Immature natural killer cell (primary cell): Measurements from ENCODE around the gene HIPK2. TPM values are rescaled to one million over a fixed set of nuclear protein-coding genes. Genes with fewer than 3 reads are reported as not detected.

ENCODE experiments used
- DNase-seq, 3 donors: peaks; one replicate each; pipeline ENCODE4 v3.0.0; 2022; ENCODE audit warnings: mixed read lengths in 1 of 3
- H3K27ac Mint-ChIP-seq, 6 donors: one replicate each; pipeline ENCODE4 v1.8.0; 2020; ENCODE audit warnings: mixed read lengths in 6 of 6, mild to moderate bottlenecking in 5 of 6, inconsistent platforms in 4 of 6, moderate library complexity in 3 of 6
- H3K27me3 Mint-ChIP-seq, 3 donors: one replicate each; pipeline ENCODE4 v1.8.0; 2020 to 2021; ENCODE audit warnings: low read depth in 3 of 3, mild to moderate bottlenecking in 3 of 3, mixed read lengths in 3 of 3, moderate library complexity in 3 of 3, inconsistent platforms in 1 of 3
- H3K36me3 Mint-ChIP-seq, 3 donors: one replicate each; pipeline ENCODE4 v1.8.0; 2020; ENCODE audit warnings: mixed read lengths in 3 of 3, inconsistent platforms in 2 of 3, mild to moderate bottlenecking in 2 of 3
- H3K4me1 Mint-ChIP-seq, 2 donors: one replicate each; pipeline ENCODE4 v1.8.0; 2020; ENCODE audit warnings: inconsistent platforms in 2 of 2, mild to moderate bottlenecking in 2 of 2, mixed read lengths in 2 of 2, moderate library complexity in 1 of 2
- H3K4me3 Mint-ChIP-seq, 5 donors: one replicate each; pipeline ENCODE4 v1.8.0; 2020; ENCODE audit warnings: mild to moderate bottlenecking in 5 of 5, mixed read lengths in 5 of 5, inconsistent platforms in 3 of 5, moderate library complexity in 3 of 5
- H3K9me3 Mint-ChIP-seq, 6 donors: one replicate each; pipeline ENCODE4 v1.8.0; 2020; ENCODE audit warnings: mild to moderate bottlenecking in 6 of 6, mixed read lengths in 6 of 6, inconsistent platforms in 4 of 6, moderate library complexity in 3 of 6
- polyA plus RNA-seq, 3 donors: library from polyadenylated mRNA; unstranded; fragments of 300-500 nt; fragmentation: Illumina TruSeq; gene quantifications; one replicate each; pipeline ENCODE4 v1.2.3, GENCODE V29; 2021

Gene HIPK2
- polyA plus RNA-seq, 3 donors from 2014 or later, result 3.5 to 14.2 (median 3.7) TPM

DNA sequence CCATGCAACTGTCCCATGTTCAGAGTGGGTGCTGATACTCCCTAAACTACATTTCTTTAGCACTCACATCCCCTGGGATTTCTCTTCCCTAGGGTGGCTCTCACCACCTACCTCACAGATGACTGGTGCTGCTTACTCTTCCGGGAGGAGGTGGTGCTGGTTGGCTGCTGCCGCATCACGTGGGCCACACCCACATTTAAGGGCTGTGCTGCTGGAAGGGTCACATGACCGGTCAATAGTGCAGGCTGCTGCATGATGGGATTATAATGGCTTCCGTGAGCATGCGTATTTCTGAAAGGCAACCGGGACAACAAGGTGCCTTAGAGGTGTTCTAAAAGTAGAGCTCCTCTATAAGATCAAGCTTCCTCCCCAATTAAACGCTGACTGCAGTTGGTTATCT is 177.5 kb downstream of the HIPK2 start:
- no peak overlapping the region for H3K4me3 Mint-ChIP-seq
- H3K36me3 Mint-ChIP-seq, result peaks cover 10 to 48% (median 27%) of the 10 kb centered on the region in 3 donors
- no peaks in the 10 kb centered on the region for H3K4me1 Mint-ChIP-seq
- H3K9me3 Mint-ChIP-seq, result no peaks in the 10 kb centered on the region
- no peak for DNase-seq
- H3K27ac Mint-ChIP-seq, result peak overlapping the region in 2 of 6 donors; percentile 5 to 56
- peaks cover 0 to 2% (median 0%) of the 10 kb centered on the region in 3 donors for H3K27me3 Mint-ChIP-seq

DNA sequence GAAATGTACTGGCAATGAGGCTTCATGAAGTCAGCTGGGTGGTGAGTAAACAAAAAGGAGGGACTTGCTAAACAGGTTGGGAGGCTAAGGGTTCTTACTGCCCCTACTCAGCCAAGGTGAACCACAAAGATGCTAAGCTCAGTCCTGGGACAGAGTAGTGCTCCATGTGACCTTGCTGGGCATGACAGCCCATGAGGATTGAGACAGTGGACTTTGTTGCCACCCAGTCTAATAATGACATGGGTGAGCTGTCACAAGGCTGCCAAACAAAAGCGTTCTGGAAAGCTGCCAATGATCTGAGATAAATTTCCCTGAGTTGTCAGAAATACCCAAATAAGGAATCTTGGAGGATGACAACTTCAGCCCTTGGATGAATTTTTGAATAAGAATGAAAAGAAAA is 179.2 kb downstream of the HIPK2 start:
- no peak overlapping the region for H3K27ac Mint-ChIP-seq
- H3K27me3 Mint-ChIP-seq, result peaks cover 0 to 3% (median 2%) of the 10 kb centered on the region in 3 donors
- DNase-seq, result no peak
- peaks cover 4 to 56% (median 22%) of the 10 kb centered on the region in 3 donors for H3K36me3 Mint-ChIP-seq
- no peaks in the 10 kb centered on the region for H3K4me1 Mint-ChIP-seq
- no peak overlapping the region for H3K4me3 Mint-ChIP-seq
- peaks cover 0 to 3% (median 0%) of the 10 kb centered on the region in 6 donors for H3K9me3 Mint-ChIP-seq

DNA sequence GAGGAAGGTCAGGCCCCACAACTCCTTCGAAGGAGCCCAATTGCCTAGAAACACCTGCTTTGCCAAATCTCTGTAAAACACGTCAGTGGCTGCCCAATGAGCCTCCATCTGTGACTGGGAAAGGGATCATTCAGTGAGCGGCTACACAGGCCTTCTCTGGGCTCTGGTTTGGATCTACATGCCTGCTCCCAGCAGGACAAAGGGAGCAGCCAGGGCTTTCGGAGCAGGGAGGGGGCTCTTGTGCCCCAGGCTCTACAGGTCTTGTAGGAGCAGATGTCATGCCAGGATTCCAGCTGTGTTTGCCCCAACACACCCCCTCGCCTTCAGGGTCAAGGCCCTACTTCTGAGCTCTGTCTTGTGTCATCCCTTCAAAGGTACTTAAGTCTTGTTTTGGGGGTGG is 180.8 kb downstream of the HIPK2 start:
- peaks cover 4 to 65% (median 22%) of the 10 kb centered on the region in 3 donors for H3K36me3 Mint-ChIP-seq
- peaks cover 0 to 8% (median 2%) of the 10 kb centered on the region in 3 donors for H3K27me3 Mint-ChIP-seq
- H3K27ac Mint-ChIP-seq, result no peak overlapping the region
- no peak overlapping the region for H3K4me3 Mint-ChIP-seq
- no peaks in the 10 kb centered on the region for H3K4me1 Mint-ChIP-seq
- peaks cover 0 to 3% (median 0%) of the 10 kb centered on the region in 6 donors for H3K9me3 Mint-ChIP-seq
- no peak for DNase-seq

DNA sequence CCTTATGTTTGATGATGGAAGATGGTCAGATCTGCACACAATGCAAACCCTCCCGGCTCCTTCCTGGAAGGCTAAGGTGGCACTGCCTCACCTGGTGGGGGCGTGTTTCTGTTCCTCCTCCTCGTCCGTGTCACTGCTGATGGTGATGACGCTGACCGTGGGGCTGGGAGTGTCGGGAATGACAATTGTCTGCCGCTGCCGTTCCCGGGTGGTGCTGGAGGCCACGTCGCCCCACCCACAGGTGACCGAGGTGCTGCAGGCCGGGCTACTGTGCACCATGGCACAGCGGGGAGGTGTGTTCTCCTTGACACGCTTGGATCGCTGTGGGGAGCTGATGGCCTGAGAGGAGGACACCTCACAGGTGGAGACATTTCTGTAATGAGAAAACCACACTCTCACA is 181.2 kb downstream of the HIPK2 start:
- H3K9me3 Mint-ChIP-seq, result peaks cover 0 to 3% (median 0%) of the 10 kb centered on the region in 6 donors
- no peak for DNase-seq
- peaks cover 4 to 65% (median 22%) of the 10 kb centered on the region in 3 donors for H3K36me3 Mint-ChIP-seq
- no peak overlapping the region for H3K4me3 Mint-ChIP-seq
- H3K27me3 Mint-ChIP-seq, result peaks cover 0 to 8% (median 2%) of the 10 kb centered on the region in 3 donors
- H3K27ac Mint-ChIP-seq, result no peak overlapping the region
- no peaks in the 10 kb centered on the region for H3K4me1 Mint-ChIP-seq

DNA sequence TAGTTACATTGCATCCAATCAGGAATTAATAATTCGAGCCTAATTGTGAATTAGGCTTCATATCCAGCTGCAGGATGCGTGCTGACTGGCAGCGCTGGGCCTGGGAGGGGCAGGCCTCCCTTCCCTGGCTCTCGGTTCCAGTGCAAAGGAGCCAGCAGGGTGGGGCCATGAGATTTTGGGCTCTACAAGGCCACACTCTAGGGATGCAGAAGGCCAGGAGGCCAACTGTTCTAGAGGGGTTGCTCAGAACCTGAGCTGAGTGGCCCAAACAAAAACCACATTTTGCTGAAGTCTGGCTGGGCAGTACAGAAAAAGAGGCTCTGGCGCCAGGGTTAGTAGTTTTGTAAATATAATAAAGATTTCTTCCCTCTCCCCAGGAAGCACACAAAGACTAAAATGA is 182.0 kb downstream of the HIPK2 start:
- peaks cover 0 to 8% (median 3%) of the 10 kb centered on the region in 3 donors for H3K27me3 Mint-ChIP-seq
- H3K27ac Mint-ChIP-seq, result peak overlapping the region in 1 of 6 donors; percentile 30
- H3K9me3 Mint-ChIP-seq, result peaks cover 0 to 3% (median 0%) of the 10 kb centered on the region in 6 donors
- peaks cover 4 to 70% (median 22%) of the 10 kb centered on the region in 3 donors for H3K36me3 Mint-ChIP-seq
- no peak for DNase-seq
- H3K4me3 Mint-ChIP-seq, result no peak overlapping the region
- no peaks in the 10 kb centered on the region for H3K4me1 Mint-ChIP-seq

DNA sequence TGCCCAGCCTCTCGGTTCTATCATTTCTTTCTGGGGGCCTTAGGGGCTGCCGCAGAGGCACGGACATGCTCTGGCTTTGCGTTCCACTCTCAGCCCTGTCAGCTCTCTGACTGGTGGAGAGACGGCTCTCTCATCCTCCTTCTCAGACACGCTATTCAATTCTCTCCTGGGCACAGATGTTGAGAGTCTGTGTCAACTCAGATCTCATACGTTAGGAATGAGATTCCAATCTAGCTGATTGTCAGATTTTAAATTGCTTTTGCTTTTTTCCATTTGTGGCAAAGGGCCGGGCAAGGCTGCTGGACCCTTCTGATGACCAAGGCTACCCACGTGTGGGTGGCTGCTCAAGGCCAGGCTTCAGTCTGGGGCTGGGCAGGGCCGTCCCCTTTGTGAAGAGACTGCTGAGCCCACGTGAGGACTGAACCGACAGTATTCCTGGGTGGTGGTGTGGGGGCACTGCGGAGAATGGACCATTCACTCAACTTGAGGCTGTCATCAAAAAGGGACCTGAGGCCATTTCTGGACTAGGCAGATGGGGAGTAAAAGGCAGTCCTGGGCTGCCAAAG is 182.8 kb downstream of the HIPK2 start:
- Mint-ChIP-seq H3K36me3 (peaks cover 5 to 63% (median 24%) of the 10 kb centered on the region in 3 donors), H3K27me3 (peaks cover 0 to 8% (median 3%) of the 10 kb centered on the region in 3 donors), H3K4me1 (no peaks in the 10 kb centered on the region), H3K4me3 (no peak overlapping the region), H3K9me3 (peaks cover 0 to 3% (median 0%) of the 10 kb centered on the region in 6 donors), H3K27ac (peak overlapping the region in 2 of 6 donors; percentile 25 to 34)
- no peak for DNase-seq

DNA sequence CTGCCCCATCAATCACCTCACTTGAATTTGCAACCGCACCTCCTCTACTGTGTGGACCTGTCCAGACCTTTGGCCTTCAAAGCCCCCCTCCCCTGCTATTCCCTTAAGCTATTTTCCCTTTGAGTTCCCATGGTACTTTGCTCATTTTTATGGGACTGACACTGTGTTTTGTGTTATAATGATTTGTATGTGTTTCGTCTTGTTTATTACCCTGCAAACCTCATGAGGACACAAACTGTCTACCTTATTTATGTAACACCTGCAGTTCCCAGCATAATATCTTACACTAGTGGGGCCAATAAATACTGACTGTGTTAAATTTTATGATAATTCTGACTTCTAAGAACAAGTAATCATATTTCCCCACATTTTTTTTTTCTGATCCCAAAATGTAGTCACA is 183.7 kb downstream of the HIPK2 start:
- Mint-ChIP-seq H3K4me1 (no peaks in the 10 kb centered on the region), H3K36me3 (peaks cover 5 to 64% (median 19%) of the 10 kb centered on the region in 3 donors), H3K27ac (peak overlapping the region in 1 of 6 donors; percentile 31), H3K27me3 (peaks cover 0 to 8% (median 3%) of the 10 kb centered on the region in 3 donors), H3K4me3 (no peak overlapping the region), H3K9me3 (peaks cover 0 to 3% (median 0%) of the 10 kb centered on the region in 6 donors)
- DNase-seq, result no peak

DNA sequence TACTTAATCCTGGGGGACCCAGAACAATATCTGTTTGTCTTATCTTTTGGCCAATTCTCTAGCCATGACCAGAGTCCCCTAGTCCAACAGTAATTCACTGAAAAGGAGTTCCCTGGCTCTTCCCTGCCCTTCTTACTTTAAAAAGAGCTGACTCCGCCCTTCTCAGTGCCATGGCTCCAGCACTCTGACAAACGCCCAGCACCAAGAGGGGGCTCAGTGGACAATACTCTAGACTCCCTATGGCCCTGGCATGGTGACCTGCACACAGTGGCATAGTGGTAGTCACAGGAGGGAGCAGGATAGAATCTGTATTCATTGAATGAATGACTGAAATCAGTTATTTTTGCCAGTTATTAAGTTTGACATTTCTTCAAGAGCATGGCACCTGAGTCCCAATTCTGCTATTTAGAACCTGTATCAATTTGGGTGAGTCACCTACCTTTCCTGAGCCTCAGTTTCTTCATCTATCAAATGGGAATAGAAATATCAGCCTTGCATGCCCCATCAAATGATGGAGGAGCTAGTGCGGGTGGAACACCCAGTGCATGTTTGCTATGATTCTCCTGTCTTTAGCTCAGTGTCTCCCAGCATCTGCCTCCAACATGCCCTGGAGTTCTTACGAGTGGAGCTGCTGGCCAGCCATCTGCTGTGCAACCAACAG is 184.9 kb downstream of the HIPK2 start:
- Mint-ChIP-seq H3K4me1 (peaks cover 0 to 2% of the 10 kb centered on the region in 2 donors), H3K36me3 (peaks cover 4 to 63% (median 18%) of the 10 kb centered on the region in 3 donors), H3K27ac (no peak overlapping the region), H3K27me3 (peaks cover 0 to 8% (median 7%) of the 10 kb centered on the region in 3 donors), H3K4me3 (no peak overlapping the region), H3K9me3 (peaks cover 0 to 3% (median 0%) of the 10 kb centered on the region in 6 donors)
- no peak for DNase-seq

DNA sequence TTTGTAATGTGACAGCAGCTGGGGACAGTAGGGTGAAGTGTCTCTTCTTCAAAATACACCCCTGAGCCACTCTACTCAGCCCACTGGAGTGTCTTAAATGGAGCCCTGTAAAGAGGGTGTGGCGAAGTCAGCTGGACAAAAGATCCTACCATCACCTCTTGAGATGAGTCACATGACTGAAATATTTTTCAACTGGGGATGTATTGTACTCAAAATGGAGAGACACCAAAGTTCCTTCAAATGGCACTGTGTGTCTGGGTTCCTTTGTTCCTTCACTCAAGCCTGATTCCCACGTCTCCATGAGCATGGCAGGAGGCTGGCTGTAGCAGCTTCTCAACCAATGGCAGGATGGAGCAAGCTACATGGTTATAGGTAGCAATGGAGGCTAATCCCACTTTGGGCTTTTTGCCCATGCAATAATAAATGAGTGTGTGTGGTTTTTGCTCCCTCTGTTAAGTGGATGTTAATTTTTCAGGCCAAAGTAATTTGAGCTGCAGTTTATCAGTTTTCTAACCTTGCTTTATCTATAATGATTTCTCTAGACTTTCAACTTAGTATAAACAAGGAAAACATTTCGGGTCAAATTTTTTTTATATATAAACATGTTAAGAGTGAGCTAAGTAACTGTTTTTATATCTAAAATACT is 186.1 kb downstream of the HIPK2 start:
- peaks cover 0 to 8% (median 8%) of the 10 kb centered on the region in 3 donors for H3K27me3 Mint-ChIP-seq
- peaks cover 8 to 66% (median 21%) of the 10 kb centered on the region in 3 donors for H3K36me3 Mint-ChIP-seq
- H3K9me3 Mint-ChIP-seq, result peaks cover 0 to 3% (median 0%) of the 10 kb centered on the region in 6 donors
- DNase-seq, result no peak
- H3K4me3 Mint-ChIP-seq, result no peak overlapping the region
- H3K27ac Mint-ChIP-seq, result peak overlapping the region in 2 of 6 donors; percentile 46 to 57
- H3K4me1 Mint-ChIP-seq, result peaks cover 0 to 2% of the 10 kb centered on the region in 2 donors

DNA sequence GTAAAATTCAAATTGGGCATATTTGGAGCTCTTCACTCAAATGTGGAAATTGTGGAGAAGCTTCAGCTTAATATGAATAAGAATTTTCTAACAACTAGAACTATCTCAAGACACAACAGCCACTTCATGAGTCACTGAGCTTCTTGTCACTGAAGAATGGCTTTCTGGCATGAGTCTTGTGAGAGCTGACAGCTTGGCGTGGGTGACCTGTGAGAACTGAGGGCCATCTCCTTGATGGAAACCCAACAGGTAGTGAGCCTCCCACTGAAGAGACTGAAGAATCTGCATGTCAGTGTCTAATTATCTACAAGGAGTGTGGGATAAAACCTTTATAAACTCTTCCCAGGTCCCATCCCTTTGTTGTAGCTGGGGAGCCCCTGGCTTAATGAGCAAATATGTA is 188.3 kb downstream of the HIPK2 start:
- H3K9me3 Mint-ChIP-seq, result no peaks in the 10 kb centered on the region
- no peak overlapping the region for H3K4me3 Mint-ChIP-seq
- H3K27ac Mint-ChIP-seq, result peak overlapping the region in 2 of 6 donors; percentile 11 to 29
- peaks cover 0 to 7% (median 6%) of the 10 kb centered on the region in 3 donors for H3K27me3 Mint-ChIP-seq
- H3K4me1 Mint-ChIP-seq, result peaks cover 0 to 2% of the 10 kb centered on the region in 2 donors
- H3K36me3 Mint-ChIP-seq, result peaks cover 16 to 61% (median 21%) of the 10 kb centered on the region in 3 donors
- no peak for DNase-seq

DNA sequence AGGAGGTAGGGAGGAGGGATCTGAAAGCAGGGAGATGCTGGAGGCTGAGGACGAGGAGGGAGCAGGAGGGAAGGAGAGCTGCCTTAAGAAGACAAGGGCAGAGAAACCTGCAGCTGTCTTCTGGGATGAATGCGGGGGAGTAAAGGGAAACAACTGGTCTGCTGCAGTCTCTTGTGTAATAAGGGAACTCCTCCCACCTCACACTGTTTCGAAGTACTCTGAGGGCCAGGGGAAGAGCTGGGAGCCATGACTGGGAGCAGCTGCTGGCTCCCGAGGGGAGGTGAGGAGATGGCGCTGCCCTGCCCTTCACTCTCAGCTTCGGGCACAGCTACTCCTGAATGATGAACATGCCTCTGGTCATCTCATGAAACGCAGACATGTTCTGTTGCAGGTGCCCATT is 189.2 kb downstream of the HIPK2 start:
- Mint-ChIP-seq H3K36me3 (peaks cover 16 to 56% (median 19%) of the 10 kb centered on the region in 3 donors), H3K4me3 (no peak overlapping the region), H3K4me1 (peaks cover 4 to 6% of the 10 kb centered on the region in 2 donors), H3K27ac (peak overlapping the region in 2 of 6 donors; percentile 34), H3K9me3 (no peaks in the 10 kb centered on the region), H3K27me3 (peaks cover 0 to 8% (median 7%) of the 10 kb centered on the region in 3 donors)
- DNase-seq, result no peak

DNA sequence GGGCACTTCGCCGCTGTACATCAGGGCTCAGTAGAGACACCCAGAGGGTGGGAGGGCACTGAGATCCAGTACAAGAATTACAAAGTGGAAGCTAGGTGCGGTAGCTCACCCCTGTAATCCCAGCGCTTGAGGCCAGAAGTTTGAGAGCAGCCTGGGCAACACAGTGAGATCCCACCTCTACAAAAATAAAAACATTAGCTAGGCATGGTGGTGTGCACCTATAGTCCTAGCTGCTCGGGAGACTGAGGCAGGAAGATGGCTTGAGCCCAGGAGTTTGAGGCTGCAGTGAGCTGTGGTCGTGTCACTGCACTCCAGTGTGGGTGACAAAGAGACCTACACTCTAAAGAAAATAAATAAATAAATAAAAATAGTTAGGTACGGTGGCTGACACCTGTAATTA is 190.3 kb downstream of the HIPK2 start:
- Mint-ChIP-seq H3K27ac (no peak overlapping the region), H3K4me3 (no peak overlapping the region), H3K4me1 (peaks cover 15 to 16% of the 10 kb centered on the region in 2 donors), H3K9me3 (no peaks in the 10 kb centered on the region), H3K27me3 (peaks cover 0 to 7% (median 3%) of the 10 kb centered on the region in 3 donors), H3K36me3 (peaks cover 16 to 55% (median 20%) of the 10 kb centered on the region in 3 donors)
- no peak for DNase-seq

DNA sequence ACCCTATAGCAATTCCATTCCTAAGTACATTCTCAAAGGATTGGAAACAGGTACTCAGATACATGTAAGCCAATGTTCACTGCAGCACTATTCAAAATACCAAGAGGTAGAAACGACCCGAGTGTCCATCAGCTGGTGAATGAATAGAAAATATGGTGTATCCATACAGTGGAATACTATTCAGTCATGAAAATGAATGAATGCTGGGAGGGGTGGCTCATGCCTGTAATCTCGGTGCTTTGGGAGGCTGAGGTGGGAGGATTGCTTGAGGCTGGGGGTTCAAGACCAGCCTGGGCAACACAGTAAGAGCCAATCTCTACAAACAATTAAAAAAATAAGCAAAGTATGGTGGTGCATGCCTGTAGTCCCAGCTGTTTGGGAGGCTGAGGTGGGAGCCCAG is 191.5 kb downstream of the HIPK2 start:
- Mint-ChIP-seq H3K4me1 (peaks cover 19 to 21% of the 10 kb centered on the region in 2 donors), H3K9me3 (no peaks in the 10 kb centered on the region), H3K36me3 (peaks cover 16 to 60% (median 20%) of the 10 kb centered on the region in 3 donors), H3K27me3 (peaks cover 2 to 9% (median 5%) of the 10 kb centered on the region in 3 donors), H3K4me3 (no peak overlapping the region), H3K27ac (peak overlapping the region in 1 of 6 donors; percentile 18)
- DNase-seq, result no peak

DNA sequence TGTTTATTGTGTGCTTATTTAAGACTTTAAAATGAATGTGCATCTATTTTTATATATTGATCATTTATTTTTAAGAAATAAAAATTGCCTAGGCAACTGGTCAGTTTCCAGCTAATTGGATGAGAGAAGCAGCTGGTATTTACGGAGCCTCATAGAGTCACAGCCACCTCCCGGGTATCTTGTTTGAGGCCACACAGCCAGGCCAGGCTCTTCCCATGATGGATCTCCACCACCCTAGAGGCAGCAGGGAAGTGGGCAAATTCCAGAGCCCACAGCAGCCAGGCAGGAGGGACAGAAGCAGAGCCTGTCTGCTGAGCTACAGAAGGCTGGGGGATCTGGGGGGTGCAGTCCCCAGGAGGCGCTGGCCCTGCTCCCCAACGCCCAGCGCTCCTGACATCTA is 192.8 kb downstream of the HIPK2 start:
- no peak overlapping the region for H3K27ac Mint-ChIP-seq
- no peak for DNase-seq
- peaks cover 19 to 21% of the 10 kb centered on the region in 2 donors for H3K4me1 Mint-ChIP-seq
- peaks cover 16 to 59% (median 17%) of the 10 kb centered on the region in 3 donors for H3K36me3 Mint-ChIP-seq
- H3K27me3 Mint-ChIP-seq, result peaks cover 2 to 8% (median 5%) of the 10 kb centered on the region in 3 donors
- H3K9me3 Mint-ChIP-seq, result no peaks in the 10 kb centered on the region
- H3K4me3 Mint-ChIP-seq, result no peak overlapping the region
